K562 treated with DMSO at 1 percent for 12 hours (cell line): ENCODE measurements around the gene ACTR1B. TPM values are rescaled to one million over a fixed set of nuclear protein-coding genes. Genes with fewer than 3 reads are reported as not detected.

Source experiments
- total RNA-seq: library from RNA; unstranded; fragments of 300-600 nt; gene quantifications from 2 replicates; pipeline ENCODE4 v1.2.3, GENCODE V29; 2022; ENCODE audit not compliant: insufficient read depth

Gene ACTR1B
- total RNA-seq: 65.9 and 66.8 TPM in 2 replicates

DNA sequence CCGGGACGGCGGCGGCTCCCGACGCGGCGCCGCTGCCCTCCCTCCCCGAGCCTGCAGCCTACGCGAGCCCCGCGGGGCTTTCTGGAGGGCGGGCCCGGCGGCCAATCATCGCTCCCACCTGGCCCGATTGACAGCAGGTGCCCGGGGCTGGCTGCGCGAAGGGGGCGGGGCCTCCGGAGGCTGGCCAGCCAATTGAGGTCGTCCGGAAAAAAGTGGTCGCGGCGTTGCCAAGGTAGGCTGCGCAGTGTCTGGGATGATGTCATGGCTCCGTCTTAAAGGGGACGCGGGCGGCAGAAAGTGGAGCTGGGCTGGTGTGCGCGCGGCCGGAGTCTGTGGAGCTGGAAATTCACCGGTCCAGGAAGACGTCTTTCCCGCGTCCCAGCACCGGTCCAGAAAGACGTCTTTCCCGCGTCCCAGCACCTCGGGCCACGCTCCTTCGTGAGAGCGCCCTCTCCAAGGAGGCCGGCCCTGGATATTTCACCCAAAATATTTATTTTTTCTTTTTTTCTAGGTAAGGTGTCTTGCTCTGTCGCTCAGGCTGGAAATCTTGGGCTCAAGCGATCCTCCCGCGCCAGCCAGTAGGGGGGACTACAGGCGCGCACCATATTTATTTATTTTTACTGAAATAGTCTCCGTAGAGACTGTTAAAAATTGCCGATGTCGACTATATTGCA lies at the start of gene ACTR1B:
TSS of gene ACTR1B (minus strand) at position 83 of the 674 bp plus-strand sequence. CDS start 154 bp downstream, outside the sequence.

DNA sequence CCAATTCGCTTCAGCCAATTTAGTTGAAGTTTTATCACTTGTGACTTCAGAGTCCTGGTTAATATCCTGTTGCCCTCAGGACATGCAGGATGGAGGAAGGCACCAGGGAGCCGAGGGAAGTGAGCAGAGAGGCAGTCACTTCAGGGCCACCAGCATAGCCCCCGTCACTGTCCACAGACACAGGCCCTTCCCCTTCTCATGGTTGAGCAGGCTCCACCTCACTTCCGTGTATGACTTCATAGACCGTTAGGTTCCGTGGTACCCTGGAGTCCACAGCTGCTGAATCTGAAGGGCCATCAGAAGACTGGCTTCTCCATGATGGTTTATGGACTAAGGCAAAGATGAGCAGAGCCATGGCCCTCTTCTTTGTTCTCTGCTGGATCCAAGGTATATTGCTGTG lies 5.6 kb upstream of the ACTR1B start, which contains the start of gene C2orf92:
TSS of gene C2orf92 (plus strand) at position 266 of the 400 bp plus-strand sequence. CDS start at position 342, 76 bp downstream.

DNA sequence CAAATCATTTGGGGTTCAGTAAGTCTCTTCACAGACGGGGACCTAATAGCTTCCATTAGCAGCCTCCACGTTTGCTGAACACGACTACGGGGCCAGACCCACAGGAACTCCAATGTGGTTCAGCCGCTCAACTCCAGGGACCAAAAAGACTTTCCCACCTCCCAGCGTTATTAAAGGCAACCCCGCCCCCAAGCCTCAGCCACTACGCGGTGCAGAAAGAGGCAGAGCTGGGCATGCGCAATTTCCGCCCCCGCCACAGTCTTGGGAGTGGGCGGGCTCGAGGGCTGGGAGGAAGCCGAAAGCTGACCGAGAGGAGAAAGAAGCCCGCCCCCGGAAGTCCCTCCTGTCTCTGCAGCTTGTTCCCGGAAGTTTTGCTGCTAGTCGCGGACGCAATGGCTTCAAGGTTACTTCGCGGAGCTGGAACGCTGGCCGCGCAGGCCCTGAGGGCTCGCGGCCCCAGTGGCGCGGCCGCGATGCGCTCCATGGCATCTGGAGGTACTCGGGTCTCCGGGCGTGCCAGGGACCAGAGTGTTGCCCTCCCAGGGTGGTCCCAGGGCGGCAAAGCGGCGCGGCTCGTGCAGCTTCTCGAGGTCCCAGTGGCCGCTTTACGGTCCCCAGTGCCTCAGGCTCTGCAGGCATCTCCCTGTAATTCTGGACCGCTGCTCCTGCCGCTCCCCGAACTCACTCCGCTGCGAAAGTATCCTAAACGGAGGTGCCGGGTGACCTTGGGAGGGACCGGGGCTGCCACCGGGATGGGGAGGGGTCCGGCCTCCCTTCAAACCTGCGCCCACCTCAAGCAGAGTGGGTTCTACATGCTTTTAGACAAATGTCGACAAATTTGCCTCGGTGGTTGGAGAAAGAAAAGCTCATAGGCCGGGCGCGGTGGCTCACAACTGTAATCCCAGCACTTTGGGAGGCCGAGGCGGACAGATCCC lies 17.9 kb downstream of the ACTR1B start, which contains the start of gene COX5B:
TSS of gene COX5B (plus strand) at position 368 of the 935 bp plus-strand sequence. CDS start at position 393, 25 bp downstream.

Other genes starting within 250 kb of the ACTR1B start
- 0.86 and 7.5 TPM in 2 replicates for gene ANKRD36B, start 74.2 kb downstream of the ACTR1B start, total RNA-seq
- 324 and 534 TPM in 2 replicates for gene COX5B, start 18.0 kb downstream of the ACTR1B start, total RNA-seq
- gene C2orf92, start 5.7 kb upstream of the ACTR1B start, total RNA-seq: 2.4 and 4.7 TPM in 2 replicates
- 0.51 TPM in 1 of 2 replicates, not detected in the other for gene ZAP70, start 49.5 kb upstream of the ACTR1B start, total RNA-seq